HG02852 (cell line): ENCODE measurements around the gene SHFL.

Source experiments
- ATAC-seq: cut with Tn5 transposase; IDR thresholded peaks from one replicate; pipeline ENCODE4 v1.9.1; 2021; ENCODE audit warnings: mild to moderate bottlenecking, moderate library complexity; ENCODE audit not compliant: unreplicated experiment

The SHFL gene

DNA sequence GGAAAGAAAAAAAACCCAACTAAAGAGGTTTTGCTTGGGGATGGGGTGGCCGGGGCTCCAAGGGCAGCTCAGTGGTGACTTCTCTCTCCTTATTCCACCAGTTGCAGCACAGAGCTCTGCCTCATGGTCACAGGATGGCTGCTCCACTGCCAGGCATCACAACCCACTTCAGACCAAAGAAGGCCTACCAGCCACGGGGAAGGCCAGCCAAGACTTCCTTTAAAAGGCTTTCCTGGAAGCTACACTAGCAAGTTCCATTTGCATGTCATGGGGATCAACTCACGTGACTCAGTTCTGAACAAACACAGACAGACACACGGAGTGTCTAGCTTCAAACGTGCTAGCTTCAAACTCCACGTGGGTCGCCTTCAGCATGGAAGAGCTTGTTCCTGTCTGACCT, 46.8 kb downstream of the SHFL start:
- ATAC-seq: no peak

DNA sequence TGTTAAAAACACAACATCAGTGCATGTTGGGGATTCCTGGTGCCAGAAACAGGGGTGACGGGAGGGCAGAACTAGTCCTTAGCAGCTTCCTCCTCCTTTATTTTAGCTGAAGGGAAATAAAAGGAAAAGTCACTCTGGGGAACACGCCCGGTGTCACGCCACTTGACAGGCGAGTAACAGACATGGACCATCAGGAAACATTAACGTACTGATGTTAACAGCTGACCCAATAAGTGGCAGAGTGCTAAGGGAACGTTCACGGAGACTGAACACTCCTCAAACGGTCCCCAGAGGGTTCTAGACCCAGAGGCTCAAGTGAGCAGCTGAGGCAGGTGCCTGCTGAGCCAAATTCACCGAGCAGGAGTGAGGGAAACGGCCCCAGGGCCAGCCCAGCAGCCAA, 47.5 kb downstream of the SHFL start:
- no peak for ATAC-seq

DNA sequence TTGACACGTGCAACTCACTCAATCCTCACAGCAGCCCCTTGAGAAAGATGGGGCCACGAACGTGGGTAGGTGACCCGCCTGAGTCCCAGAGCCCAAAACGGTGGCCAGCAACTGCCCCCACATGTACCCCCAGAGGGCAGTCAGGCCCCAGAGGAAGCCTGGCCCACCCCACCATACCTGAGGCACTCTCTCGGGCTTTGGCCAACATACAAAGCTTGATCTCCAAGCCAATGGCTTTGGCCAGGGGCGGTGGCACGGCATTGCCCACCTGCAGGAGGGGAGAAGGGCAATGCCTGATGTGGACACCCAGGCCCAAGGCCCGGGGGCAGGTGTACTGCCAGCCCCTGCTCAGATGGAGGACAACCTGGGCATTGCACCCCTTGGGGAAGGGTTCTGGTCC, 47.9 kb downstream of the SHFL start:
- no peak for ATAC-seq

DNA sequence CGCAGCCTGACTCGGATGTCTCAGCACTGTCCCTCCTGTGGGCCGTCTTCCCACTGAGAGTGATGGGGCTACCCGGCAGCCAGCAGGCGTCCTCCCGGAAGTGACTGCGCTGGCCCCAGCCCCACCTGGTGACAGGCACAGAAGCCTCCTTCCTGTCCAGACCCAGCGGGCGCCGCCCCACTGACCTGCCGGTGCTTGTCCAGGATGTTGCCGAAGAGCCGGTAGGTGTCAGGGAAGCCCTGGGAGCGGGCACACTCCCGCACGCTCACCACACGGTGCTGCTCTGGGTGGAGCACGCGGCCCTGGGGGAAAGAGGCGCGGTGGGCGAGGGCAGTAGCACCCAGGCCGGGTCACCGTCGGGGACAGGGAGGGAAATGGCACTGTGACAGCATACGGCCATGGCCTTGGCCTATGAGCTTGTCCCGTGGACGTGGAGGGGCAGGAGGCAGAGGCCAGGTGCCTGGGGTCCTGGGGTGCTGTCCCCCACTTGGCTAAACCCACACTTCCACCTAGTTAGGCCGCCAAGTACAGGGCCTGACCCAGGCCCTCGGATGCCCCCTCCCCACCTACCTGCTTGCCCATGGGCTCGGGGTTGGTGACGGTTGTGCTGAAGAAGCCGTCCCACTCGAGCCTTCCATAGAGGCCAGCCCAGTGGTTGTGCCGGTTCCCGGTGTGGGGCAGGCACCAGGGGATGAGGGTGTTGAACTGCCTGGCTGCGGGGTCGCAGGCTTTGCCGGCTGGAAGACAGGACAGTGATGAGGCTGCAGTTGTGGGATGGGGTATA, 49.6 kb downstream of the SHFL start:
- no peak for ATAC-seq

DNA sequence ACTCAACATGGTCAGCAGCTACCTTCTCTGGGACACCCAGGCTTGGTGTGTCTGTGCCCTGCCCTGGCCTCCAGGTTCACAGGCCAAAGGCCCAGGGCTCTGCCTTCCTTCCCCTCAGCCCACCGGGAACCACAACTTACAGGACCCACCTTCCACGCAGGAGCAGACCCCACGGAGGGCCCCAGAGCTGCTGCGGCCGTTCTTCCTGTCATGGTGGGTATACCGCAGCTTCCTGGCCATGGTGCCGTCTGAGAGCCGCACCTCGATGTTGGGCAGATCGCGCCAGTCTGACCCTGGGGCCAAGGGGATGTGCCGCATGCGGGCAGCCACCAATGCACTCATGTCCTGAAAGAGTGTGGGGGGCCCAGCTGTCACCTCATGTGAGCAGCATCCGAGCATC, 50.8 kb downstream of the SHFL start:
- no peak for ATAC-seq

DNA sequence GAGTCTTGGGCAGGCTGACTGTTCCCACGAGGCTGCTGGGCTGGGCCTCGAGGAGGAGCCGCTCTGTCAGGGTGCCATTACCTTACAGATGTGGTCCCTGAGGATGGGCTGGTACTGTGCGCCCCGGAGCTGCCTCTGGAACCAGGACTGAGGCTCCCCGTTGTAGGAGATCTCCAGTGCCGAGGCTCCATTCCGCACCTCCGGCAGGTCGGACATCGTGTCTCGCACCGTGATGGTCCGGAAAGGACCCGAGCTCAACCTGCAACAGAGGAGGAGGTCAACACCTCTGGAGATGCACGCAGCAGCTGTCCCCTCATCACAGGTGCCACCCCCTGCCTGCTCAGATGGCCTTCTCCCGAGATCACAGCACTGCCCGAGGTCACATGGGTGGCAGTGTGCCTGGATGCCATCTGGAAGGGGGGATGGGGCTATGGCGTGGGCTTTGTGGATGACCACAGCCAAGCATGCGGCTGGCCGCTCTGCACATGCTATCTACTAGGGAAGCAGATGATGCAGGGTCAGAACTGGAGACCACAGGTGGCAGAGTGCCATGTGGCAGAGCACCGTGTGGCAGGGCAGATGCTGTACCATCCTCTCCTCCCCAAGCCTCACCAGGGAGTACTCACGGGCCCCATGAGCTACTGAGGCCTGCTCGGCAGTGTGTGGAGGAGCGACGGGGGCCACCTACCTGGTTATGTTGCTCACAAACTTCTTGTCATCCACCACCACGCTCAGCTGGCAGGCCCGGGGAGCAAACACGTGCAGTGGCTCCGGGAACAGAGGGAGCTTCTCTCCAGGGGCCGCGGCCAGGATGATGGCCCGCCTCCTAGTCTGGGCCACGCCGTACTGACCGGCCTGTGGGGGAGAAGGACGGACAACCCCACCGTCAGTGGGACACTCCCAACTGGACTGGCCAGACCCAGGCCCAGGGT, 51.9 kb downstream of the SHFL start:
- ATAC-seq: no peak

DNA sequence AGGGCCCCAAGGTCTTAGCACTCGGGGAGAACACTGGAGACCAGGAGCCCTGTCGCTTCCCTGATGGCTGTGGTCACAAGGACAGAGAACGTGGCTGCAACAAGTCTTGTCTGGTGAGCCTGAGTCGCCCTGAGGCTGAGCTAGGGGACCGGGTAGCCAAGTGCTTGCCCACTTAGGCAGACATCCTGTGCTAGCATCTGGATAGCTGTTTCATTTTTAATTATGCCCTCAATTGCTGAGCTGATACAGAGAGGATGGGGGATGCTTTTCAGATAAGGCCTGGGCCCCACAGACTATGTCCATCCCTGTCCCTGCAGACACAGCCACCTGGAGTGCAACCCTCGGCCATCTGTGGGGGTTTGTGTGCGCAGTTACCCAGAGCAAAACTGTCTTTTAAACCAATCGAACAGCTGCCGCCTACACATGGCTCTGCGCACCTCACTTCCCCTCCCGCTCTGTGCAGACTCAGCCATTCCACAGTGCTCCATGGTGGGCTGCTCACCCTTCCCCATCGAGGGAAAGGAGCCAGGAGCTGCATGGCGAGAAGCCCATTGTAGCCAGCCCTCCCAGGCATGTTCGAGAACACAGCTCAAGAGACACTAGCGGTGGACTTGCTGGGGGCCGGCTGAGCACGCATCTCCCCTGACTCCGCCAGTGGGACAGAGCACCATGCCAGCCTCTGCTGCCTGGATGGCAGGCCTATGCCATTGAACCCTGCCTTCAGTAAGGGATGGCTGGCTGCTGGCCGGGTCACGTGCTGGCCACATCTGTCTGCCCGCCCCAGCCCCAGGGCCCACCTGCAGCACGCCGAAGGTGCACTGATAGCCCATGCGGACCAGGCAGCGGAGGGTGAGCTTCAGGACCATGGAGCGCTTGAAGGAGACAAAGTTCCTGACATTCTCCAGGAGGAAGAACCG, 53.0 kb downstream of the SHFL start:
- ATAC-seq: no peak

DNA sequence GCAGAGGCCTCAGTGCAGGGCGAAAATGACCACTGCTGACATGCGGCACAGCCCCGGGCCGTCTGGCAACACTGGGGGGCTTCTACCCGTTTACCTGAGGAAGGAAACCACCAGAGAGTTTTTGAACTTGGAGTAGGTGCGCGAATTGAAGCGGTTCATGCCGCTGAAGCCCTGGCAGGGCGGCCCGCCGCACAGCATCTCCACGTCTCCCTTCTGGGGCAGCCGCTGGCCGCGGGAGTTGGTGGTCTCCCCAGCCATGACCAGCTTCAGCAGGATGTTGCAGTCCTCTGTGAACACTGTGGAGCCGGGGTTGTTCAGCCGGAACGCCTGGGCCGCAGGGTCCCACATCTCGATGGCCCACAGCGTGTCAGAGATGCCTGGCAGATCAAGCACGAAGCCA, 53.8 kb downstream of the SHFL start:
- ATAC-seq: no peak

DNA sequence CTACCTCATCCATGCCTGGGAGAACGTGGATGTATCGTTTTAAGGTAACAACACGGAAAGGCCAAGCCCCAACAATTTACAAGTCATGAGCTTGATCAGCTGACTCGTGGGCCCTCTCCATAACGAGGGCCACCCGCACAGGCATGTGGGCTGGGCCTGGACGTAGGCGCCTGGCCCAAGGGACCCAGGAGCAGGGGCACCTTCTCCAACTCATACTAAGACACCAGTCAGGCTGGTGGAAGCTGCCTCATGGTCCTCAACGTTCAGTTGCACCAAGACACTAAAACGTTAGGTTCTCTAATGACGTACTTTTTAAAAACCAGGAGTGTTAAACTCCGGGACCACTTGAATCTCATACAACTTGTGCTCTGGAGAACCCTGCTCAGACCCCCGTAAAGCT, 55.4 kb downstream of the SHFL start:
- no peak for ATAC-seq

DNA sequence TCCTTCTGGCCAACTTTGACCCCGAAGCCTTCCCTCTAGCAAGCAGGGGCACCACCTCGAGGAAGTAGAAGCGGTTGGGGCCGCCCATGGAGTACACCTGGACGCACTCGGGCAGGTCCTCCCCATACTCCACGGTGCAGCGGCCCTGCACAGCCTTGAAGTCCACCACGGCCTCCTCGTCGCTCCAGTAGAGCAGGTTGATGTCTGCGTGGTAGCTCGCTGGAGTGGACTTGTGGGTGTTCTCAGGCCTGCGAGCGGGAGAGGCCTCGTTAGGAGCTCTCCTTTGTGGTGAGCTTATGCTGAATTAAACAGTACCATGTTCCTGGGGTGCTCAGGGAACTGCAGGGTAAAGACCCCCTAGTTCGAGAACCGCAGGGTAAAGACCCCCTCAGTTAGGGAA, 55.9 kb downstream of the SHFL start:
- no peak for ATAC-seq
